Peyer's patch (tissue), 4 donors: ENCODE measurements around the gene NFKBIE. TPM values are rescaled to one million over a fixed set of nuclear protein-coding genes. Genes with fewer than 3 reads are reported as not detected.

Source experiments
- DNase-seq, 3 donors: peaks; one replicate each; pipeline ENCODE4 v3.0.0-alpha.2; 2017 to 2019
- H3K27ac ChIP-seq, 4 donors: fragments of 200-600 bp; sonication (generic); one replicate each; pipeline ENCODE4 v1.5.1; 2016 to 2019
- H3K27me3 ChIP-seq, 2 donors: fragments of 200-600 bp; sonication (generic); one replicate each; pipeline ENCODE4 v1.5.1; 2019
- H3K36me3 ChIP-seq, 3 donors: fragments of 200-600 bp; sonication (generic); one replicate each; pipeline ENCODE4 v1.5.1; 2016 to 2019
- H3K4me1 ChIP-seq, 4 donors: fragments of 200-600 bp; sonication (generic); one replicate each; pipeline ENCODE4 v1.5.1; 2016 to 2019
- H3K4me3 ChIP-seq, 4 donors: fragments of 200-600 bp; sonication (generic); 1 replicate in 3 of 4; 2 replicates in 1 of 4; pipeline ENCODE4 v1.5.1; 2016 to 2019; ENCODE audit warnings: mild to moderate bottlenecking in 1 of 4
- H3K9me3 ChIP-seq, 4 donors: fragments of 200-600 bp; sonication (generic); one replicate each; pipeline ENCODE4 v1.5.1; 2016 to 2019; ENCODE audit warnings: mild to moderate bottlenecking in 1 of 4
- CTCF ChIP-seq, 6 experiments: fragments of 450-650 bp in 4 of 6; fragments of 200-600 bp in 2 of 6; sonication (generic) in 1 of 6; IDR thresholded peaks; one replicate each; pipeline ENCODE4 v1.5.1; 2017 to 2019; ENCODE audit warnings: antibody characterized with exemption in 6 of 6, mild to moderate bottlenecking in 3 of 6, moderate library complexity in 1 of 6
- POLR2A ChIP-seq, 2 donors: fragments of 450-650 bp; IDR thresholded peaks; one replicate each; pipeline ENCODE4 v1.5.1; 2017; ENCODE audit warnings: antibody characterized with exemption in 2 of 2, mild to moderate bottlenecking in 2 of 2, moderate library complexity in 2 of 2
- total RNA-seq, 4 donors: library from RNA; depleted of rRNA; stranded (reverse); fragments of >200 nt; gene quantifications; one replicate each; pipeline ENCODE4 v1.1.0, GENCODE V29; 2016

Gene NFKBIE
- total RNA-seq, 4 donors from 2014 or later: 16.9 to 36.3 (median 24.9) TPM

GRCh38 chr6:44294832-44295791 lies 29.8 kb upstream of the NFKBIE start:
- DNase-seq: no peak
- Histone ChIP-seq H3K9me3 (no peaks in the 10 kb centered on the region), H3K36me3 (no peaks in the 10 kb centered on the region), H3K27me3 (peaks cover 0 to 14% of the 10 kb centered on the region in 2 donors), H3K27ac (no peak overlapping the region), H3K4me3 (no peak overlapping the region), H3K4me1 (peaks cover 2 to 15% (median 9%) of the 10 kb centered on the region in 4 donors)
- TF ChIP-seq CTCF (IDR thresholded peaks at IDR 0.05) (no peak), POLR2A (IDR thresholded peaks at IDR 0.05) (no peak)

GRCh38 chr6:44292661-44293365 lies 27.5 kb upstream of the NFKBIE start:
- peaks cover 0 to 14% of the 10 kb centered on the region in 2 donors for H3K27me3 ChIP-seq

GRCh38 chr6:44291841-44292240 lies 26.5 kb upstream of the NFKBIE start:
- H3K4me1 ChIP-seq: peaks cover 0 to under 1% (median 0%) of the 10 kb centered on the region in 4 donors
- TF ChIP-seq CTCF (IDR thresholded peaks at IDR 0.05) (no peak), POLR2A (IDR thresholded peaks at IDR 0.05) (no peak)
- no peaks in the 10 kb centered on the region for H3K9me3 ChIP-seq
- peaks cover 0 to 8% of the 10 kb centered on the region in 2 donors for H3K27me3 ChIP-seq
- H3K36me3 ChIP-seq: no peaks in the 10 kb centered on the region
- H3K27ac ChIP-seq: no peak overlapping the region
- no peak for DNase-seq
- H3K4me3 ChIP-seq: no peak overlapping the region

More at GRCh38 chr6:44292661-44293365, 27.5 kb upstream of the NFKBIE start:
- Histone ChIP-seq H3K36me3 (no peaks in the 10 kb centered on the region), H3K27ac (no peak overlapping the region), H3K9me3 (no peaks in the 10 kb centered on the region), H3K4me3 (no peak overlapping the region), H3K4me1 (peaks cover under 1 to 10% (median 7%) of the 10 kb centered on the region in 4 donors)
- TF ChIP-seq CTCF (IDR thresholded peaks at IDR 0.05): no peak
- no peak for TF ChIP-seq POLR2A (IDR thresholded peaks at IDR 0.05)
- DNase-seq: no peak

- Histone ChIP-seq H3K27me3 (no peaks in the 10 kb centered on the region), H3K9me3 (no peaks in the 10 kb centered on the region)
Measured at GRCh38 chr6:44289726-44290260, 24.4 kb upstream of the NFKBIE start.

More at GRCh38 chr6:44289726-44290260, 24.4 kb upstream of the NFKBIE start:
- no peaks in the 10 kb centered on the region for H3K4me1 ChIP-seq
- no peak overlapping the region for H3K4me3 ChIP-seq
- H3K27ac ChIP-seq: no peak overlapping the region
- DNase-seq: no peak
- no peak for TF ChIP-seq POLR2A (IDR thresholded peaks at IDR 0.05)
- TF ChIP-seq CTCF (IDR thresholded peaks at IDR 0.05): no peak
- H3K36me3 ChIP-seq: no peaks in the 10 kb centered on the region
